Mesodermal cell (in vitro differentiated cells): ENCODE results near the gene MPDU1.
"Not testable (repeated sequence)": the region's sequence is repeated elsewhere in the genome, so short reads cannot be mapped to it uniquely, and the experiment has no call there.

Source experiments
- H3K27ac ChIP-seq: 2 replicates; pipeline ENCODE4 v1.7.0; 2013; ENCODE audit warnings: mild to moderate bottlenecking, low read depth, low read length, moderate library complexity; ENCODE audit not compliant: severe bottlenecking
- H3K36me3 ChIP-seq: 2 replicates; pipeline ENCODE4 v1.7.1; 2013; ENCODE audit warnings: mild to moderate bottlenecking, low read length, moderate library complexity; ENCODE audit not compliant: control insufficient read depth, insufficient read depth
- H3K4me1 ChIP-seq: one replicate; pipeline ENCODE4 v1.7.1; 2013; ENCODE audit warnings: mild to moderate bottlenecking, low read length; ENCODE audit not compliant: insufficient read depth, control insufficient read depth, poor library complexity, severe bottlenecking
- H3K4me3 ChIP-seq: 2 replicates; pipeline ENCODE4 v1.7.0; 2013; ENCODE audit warnings: low read length, control low read depth, mild to moderate bottlenecking; ENCODE audit not compliant: insufficient read depth, poor library complexity, severe bottlenecking; ENCODE audit errors: extremely low read depth
- H3K9me3 ChIP-seq: 2 replicates; pipeline ENCODE4 v1.7.1; 2013; ENCODE audit warnings: mild to moderate bottlenecking, low read length, moderate library complexity; ENCODE audit not compliant: control insufficient read depth
- WGBS, 2 experiments: methylation state at CpG; one replicate each; pipeline ENCODE4 v1.1.5; 2013; ENCODE audit warnings: missing lambda C conversion rate in 2 of 2; ENCODE audit not compliant: insufficient coverage in 2 of 2; 5-methylcytosine and 5-hydroxymethylcytosine counted together

The MPDU1 gene

DNA sequence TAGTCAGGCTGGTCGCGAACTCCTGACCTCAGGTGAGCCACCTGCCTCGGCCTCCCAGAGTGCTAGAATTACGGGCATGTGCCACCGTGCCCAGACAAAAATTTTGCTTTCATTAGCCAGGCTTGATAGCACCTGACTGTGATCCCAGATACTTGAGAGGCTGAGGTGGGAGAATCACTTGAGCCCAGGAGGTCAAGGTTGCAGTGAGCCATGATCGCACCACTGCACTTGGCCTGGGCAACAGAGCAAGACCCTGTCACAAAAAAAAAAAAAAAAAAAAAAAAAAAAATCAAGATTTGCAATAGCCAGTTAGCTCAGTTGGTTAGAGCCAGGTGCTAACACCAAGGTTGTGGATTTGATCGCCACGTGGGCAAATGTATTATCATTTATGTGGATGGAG lies 37.2 kb downstream of the MPDU1 start:
- 86 to 93% methylated on average over 5 of the region's 8 CpGs for WGBS, 2 experiments
- H3K4me1 ChIP-seq, result no peaks in the 10 kb centered on the region
- peaks cover 4% of the 10 kb centered on the region for H3K36me3 ChIP-seq
- H3K4me3 ChIP-seq, result no peak overlapping the region
- no peak overlapping the region for H3K27ac ChIP-seq
- no peaks in the 10 kb centered on the region for H3K9me3 ChIP-seq

DNA sequence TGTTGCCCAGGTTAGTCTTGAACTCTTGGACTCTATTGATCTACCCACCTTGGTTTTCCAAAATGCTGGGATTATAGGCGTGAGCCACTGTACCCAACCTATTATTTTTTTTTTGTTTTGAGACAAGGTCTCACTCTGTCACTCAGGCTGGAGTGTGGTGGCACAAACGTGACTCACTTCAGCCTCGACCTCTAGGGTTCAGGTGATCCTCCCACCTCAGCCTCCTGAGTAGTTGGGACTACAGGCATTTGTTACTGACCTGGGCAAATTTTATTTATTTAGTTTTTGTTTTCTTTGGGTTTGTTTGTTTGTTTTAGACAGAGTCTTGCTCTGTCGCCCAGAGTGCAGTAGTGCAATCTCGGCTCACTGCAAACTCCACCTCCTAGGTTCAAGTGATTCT lies 40.0 kb downstream of the MPDU1 start:
- no peaks in the 10 kb centered on the region for H3K9me3 ChIP-seq
- 94% methylated on average over 2 to 5 of the region's 5 CpGs for WGBS, 2 experiments
- H3K36me3 ChIP-seq, result peaks cover 10% of the 10 kb centered on the region
- H3K4me3 ChIP-seq, result no peak overlapping the region
- H3K4me1 ChIP-seq, result peaks cover 5% of the 10 kb centered on the region
- no peak overlapping the region for H3K27ac ChIP-seq

DNA sequence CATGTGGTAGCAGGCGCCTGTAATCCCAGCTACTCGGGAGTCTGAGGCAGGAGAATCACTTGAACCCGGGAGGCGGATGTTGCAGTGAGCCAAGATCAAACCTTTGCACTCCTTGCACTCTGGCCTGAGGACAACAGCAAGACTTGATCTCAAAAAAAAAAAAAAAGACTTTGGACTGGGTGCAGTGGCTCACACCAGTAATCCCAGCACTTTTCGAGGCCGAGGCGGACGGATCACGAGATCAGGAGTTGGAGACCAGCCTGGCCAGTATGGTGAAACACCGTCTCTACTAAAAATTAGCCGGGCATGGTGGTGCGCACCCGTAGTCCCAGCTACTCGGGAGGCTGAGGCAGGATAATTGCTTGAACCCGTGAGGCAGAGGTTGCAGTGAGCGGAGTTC lies 42.1 kb downstream of the MPDU1 start:
- H3K27ac ChIP-seq, H3K9me3 ChIP-seq: not testable (repeated sequence)
- 96 to 98% methylated on average over 16 of the region's 16 CpGs for WGBS, 2 experiments

DNA sequence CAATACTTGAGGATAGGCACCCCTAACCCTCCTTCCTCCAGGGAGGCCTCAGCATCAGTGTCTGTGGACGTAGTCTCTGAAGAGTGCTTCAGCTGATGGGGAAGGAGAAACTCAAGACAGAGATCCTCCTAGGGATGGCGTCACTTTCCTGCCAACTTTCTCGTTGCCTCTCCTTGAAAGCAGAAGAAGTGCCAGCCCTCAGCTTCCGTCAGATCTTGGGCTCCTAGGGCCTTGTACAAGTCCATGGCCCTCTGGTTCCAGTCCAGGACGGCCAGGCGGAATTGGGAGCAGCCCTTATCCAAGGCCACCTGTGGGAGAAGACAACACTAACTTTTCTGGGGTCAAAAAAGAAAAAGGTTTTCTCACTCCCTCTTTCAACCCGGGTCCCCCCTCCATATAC lies 42.7 kb downstream of the MPDU1 start:
- Histone ChIP-seq H3K4me1 (peaks cover 5% of the 10 kb centered on the region), H3K4me3 (peak overlapping the region; percentile 83), H3K27ac (no peak overlapping the region), H3K9me3 (no peaks in the 10 kb centered on the region), H3K36me3 (peaks cover 10% of the 10 kb centered on the region)
- 93 to 100% methylated on average over 5 to 6 of the region's 7 CpGs for WGBS, 2 experiments

More for the DNA sequence above, 42.1 kb downstream of the MPDU1 start:
- not testable (repeated sequence) for H3K4me3 ChIP-seq, H3K4me1 ChIP-seq, H3K36me3 ChIP-seq

DNA sequence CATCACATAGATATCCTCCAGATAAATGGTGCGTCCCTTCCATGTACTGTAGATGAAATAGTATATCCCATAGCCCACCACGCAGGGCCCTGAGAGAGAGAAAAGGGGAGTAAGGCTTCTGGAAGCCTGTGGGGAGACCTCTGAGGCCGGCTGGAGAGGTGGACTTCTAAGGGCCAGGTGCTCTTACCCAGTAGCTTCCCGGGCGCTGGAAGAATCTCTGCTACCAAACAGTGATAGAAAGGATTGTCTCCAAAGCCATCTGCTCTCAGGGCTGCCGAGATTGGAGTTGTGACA lies 43.3 kb downstream of the MPDU1 start:
- Histone ChIP-seq H3K4me1 (peaks cover 5% of the 10 kb centered on the region), H3K27ac (peak overlapping the region; percentile 94), H3K4me3 (peak overlapping the region; percentile 83), H3K9me3 (no peaks in the 10 kb centered on the region), H3K36me3 (peaks cover 10% of the 10 kb centered on the region)
- WGBS, 2 experiments, result 0 to 16% methylated on average over 1 to 4 of the region's 6 CpGs

DNA sequence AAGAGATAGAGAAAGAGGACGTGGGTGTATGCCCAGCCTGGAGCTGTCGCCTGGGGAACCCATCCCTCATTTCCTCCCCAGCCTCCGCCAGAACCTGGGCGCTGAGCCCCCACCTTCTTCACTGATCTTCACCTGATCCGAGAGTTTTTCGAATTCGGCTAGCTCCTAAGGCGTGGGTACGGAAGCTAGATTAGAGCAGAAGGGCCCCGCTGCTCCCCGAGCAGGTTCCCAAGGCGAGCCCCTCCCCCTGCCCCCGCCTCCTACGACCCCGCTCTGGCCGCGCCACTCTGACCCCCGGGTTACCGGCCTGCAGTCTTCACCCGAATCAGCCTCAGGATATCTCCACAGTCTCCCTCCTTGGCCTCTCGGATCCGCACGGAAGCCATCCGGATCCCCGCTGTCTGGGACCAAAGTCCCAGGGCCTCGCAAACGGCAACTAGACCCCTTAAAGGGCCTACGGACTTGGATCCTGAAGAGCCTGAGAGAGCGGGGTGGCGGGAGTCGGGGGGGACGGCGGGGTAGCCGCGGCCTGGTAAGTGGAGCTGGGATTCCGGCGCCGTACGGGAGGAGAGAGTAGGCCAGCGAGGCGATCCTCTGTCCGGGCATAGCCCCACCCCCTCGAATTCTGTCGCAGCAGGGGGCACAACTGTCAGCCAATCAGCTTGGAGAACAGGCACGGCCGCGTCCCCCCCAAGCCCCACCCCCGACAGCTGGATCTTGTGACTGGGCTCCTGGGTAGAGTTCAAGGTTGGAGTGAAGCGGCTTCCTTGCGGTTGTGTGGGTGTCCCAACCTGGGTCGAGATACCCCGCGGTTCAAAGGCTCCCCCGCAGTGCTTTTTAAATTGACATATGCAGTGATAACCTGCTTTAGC lies 43.8 kb downstream of the MPDU1 start, which contains the start of gene SAT2:
TSS of gene SAT2 (minus strand) at position 572 of the 872 bp plus-strand sequence. CDS start at position 386, 186 bp downstream.
- no peaks in the 10 kb centered on the region for H3K9me3 ChIP-seq
- peaks cover 10% of the 10 kb centered on the region for H3K36me3 ChIP-seq
- H3K4me3 ChIP-seq, result peak within 1 kb of the TSS; percentile 83
- WGBS, 2 experiments, result 0 to 2% methylated on average over 32 to 45 of the region's 54 CpGs
- peaks cover 5% of the 10 kb centered on the region for H3K4me1 ChIP-seq
- H3K27ac ChIP-seq, result peak within 1 kb of the TSS; percentile 94

DNA sequence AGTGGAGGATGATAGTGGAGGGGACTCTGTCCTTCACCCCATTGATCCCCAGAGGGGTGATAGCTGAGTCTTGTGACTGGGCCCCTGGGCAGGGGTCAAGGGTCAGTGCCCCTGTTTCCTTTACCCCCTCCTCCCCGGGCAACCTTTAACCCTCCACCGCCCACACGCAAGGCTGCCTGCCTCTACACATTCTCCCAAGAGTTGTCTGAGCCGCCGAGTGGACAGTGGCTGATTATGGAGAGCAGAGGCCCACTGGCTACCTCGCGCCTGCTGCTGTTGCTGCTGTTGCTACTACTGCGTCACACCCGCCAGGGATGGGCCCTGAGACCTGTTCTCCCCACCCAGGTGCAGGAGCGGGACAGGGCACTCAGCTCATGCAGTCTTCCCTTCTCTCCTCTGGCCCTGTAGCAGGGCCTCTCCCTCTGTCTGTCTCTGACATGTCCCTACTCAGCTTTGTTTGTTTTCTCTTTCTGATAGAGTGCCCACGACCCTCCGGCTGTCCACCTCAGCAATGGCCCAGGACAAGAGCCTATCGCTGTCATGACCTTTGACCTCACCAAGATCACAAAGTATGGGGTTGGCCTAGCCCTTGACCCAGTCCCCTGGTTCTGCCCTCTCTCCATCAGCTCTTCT lies 46.4 kb downstream of the MPDU1 start, which contains the start of gene SHBG:
TSS of gene SHBG (plus strand) at position 197 of the 633 bp plus-strand sequence. CDS start at position 235, 38 bp downstream.
- WGBS, 2 experiments, result 88 to 90% methylated on average over 9 to 10 of the region's 13 CpGs
- H3K36me3 ChIP-seq, result peaks cover 10% of the 10 kb centered on the region
- peaks cover 10% of the 10 kb centered on the region for H3K4me1 ChIP-seq
- H3K27ac ChIP-seq, result no peak within 1 kb of the TSS
- H3K9me3 ChIP-seq, result no peaks in the 10 kb centered on the region
- H3K4me3 ChIP-seq, result no peak within 1 kb of the TSS

DNA sequence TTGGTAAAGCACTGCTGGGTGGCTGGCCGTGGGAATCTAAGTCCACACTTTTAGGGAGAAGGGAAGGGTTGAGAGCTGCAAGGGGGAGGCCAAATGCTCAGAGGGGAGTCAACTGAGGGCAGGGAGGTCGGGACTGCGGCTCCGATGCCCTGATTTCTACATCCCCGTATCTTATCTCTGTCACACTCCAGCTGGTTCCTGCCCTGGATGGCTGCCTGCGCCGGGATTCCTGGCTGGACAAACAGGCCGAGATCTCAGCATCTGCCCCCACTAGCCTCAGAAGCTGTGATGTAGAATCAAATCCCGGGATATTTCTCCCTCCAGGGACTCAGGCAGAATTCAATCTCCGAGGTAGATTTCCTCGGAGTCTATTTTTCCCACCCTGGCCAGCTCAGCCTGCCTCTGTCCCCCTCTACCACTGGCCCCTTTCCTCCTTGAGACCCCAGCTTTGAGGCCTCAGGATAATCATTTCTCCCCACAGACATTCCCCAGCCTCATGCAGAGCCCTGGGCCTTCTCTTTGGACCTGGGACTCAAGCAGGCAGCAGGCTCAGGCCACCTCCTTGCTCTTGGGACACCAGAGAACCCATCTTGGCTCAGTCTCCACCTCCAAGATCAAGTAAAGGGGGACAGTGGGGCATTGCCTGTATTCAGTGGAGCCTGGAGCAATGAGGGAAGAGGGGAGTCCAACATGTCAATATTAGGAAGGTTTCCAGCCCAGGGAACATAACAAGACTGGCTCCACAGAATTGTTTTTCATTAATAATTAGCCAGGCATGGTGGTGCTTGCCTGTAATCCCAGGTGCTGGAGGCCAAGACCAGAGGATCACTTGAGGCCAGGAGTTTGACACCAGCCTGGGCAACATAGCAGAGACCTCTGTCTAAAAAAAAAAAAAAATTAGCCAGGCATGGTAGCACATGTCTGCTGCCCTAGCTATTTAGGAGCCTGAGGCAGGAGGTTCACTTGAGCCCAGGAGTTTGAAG lies 48.0 kb downstream of the MPDU1 start:
- H3K9me3 ChIP-seq, result no peaks in the 10 kb centered on the region
- 82 to 86% methylated on average over 9 to 10 of the region's 11 CpGs for WGBS, 2 experiments
- H3K4me3 ChIP-seq, result no peak overlapping the region
- no peaks in the 10 kb centered on the region for H3K36me3 ChIP-seq
- H3K27ac ChIP-seq, result no peak overlapping the region
- peaks cover 7% of the 10 kb centered on the region for H3K4me1 ChIP-seq

DNA sequence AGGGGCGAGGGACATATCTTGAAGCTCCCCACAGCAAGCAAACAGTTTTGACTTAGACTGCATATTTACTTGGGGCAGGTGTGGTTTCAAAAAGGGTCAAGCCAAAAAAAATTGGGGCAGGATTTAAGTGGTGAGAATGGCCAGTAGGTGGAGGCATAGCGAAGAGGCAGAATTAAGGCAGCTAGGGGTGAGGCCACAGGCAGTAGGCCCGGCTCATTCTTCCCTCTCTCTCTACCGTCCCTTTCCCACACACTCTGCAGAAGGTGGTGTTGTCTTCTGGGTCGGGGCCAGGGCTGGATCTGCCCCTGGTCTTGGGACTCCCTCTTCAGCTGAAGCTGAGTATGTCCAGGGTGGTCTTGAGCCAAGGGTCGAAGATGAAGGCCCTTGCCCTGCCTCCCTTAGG lies 48.8 kb downstream of the MPDU1 start:
- Histone ChIP-seq H3K4me3 (no peak overlapping the region), H3K27ac (no peak overlapping the region), H3K9me3 (no peaks in the 10 kb centered on the region), H3K4me1 (peaks cover 4% of the 10 kb centered on the region), H3K36me3 (no peaks in the 10 kb centered on the region)
- 8 to 54% methylated on average over 2 of the region's 6 CpGs for WGBS, 2 experiments

DNA sequence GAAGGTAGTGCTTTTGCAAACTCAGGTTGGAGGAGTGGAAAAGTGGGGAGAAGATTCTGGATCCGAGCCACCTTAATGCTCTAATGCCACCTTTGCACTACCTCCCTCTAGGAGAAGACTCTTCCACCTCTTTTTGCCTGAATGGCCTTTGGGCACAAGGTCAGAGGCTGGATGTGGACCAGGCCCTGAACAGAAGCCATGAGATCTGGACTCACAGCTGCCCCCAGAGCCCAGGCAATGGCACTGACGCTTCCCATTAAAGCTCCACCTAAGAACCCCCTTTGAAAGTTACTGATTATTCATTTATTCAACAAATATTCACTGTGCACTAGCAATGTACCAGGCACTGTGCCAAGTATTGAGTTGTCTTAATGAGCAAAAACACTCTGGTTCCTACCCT lies 49.4 kb downstream of the MPDU1 start:
- Histone ChIP-seq H3K9me3 (no peaks in the 10 kb centered on the region), H3K4me1 (peaks cover 4% of the 10 kb centered on the region), H3K36me3 (no peaks in the 10 kb centered on the region), H3K27ac (no peak overlapping the region), H3K4me3 (no peak overlapping the region)
- WGBS, 2 experiments, result 83 to 86% methylated on average over 1 of the region's 2 CpGs
